HG03135 (cell line): ENCODE results near the gene LRIG1.

Experiments used
- ATAC-seq: cut with Tn5 transposase; IDR thresholded peaks from one replicate; pipeline ENCODE4 v1.9.1; 2021; ENCODE audit warnings: mild to moderate bottlenecking, moderate library complexity; ENCODE audit not compliant: unreplicated experiment

Gene LRIG1

GRCh38 chr3:66473692-66474091 is 27.1 kb downstream of the LRIG1 start:
- no peak for ATAC-seq

- ATAC-seq = no peak
These were observed 27.6 kb downstream of the LRIG1 start for GRCh38 chr3:66473181-66473580.

DNA sequence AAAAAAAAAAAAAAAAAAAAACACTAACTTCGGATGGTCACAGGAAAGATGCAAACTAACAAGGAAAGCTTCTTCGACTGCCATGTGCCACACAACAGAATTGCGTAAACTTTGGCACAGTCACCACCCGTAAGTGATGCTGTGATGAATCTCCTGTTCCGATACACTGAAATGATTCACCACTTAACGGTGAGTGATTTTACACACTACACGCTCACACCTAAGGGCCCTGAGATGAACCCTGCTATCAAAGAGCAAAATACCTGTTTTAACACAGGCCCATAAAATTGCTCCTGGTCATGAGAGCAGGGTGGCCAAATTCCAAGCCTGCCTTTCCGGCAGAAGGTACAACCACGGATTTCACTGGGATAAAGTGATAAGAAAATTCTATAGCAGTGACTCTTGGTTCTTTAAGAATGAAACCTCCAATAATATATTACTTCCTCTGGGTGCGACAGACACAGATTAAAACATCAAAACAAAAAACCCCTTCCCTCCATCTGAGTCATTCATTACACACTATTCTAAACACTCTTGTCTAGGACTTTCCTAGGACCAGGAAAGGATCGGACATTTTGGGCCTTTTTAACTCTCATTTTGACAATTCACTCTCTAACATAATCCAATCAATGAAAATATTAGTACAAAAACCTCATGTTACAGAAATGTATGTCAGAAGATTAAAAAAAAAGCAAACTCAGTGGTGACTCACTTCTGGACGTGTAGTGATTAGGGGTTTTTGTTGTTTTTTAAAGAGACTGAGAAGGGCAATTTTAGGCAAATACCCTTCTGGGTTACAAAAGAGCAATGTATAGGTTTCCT is 28.3 kb downstream of the LRIG1 start:
- ATAC-seq = peak; percentile 68

- no peak for ATAC-seq
These were observed 29.7 kb downstream of the LRIG1 start for GRCh38 chr3:66470956-66471686.

- ATAC-seq = no peak
These were observed 30.5 kb downstream of the LRIG1 start for GRCh38 chr3:66470285-66470684.

DNA sequence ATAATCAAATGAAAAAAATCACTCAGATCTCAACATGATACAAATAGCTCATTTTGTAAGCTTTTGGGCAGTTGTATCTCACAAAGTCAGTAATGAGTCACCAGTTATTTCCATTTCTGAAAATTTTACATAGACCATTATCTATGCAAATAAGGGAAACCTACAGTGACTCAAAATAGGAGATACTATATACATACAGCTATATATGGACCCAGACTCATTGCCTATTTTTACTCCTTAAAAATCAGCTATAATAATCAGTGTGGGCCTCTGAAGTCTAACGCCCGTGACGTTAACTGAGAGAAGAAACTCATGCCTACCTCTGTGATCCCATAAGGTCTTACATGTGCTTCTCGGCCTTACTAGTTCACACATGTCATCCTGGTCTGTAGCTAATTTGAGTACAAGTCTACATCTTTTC is 31.6 kb downstream of the LRIG1 start:
- peak; percentile 68 for ATAC-seq

DNA sequence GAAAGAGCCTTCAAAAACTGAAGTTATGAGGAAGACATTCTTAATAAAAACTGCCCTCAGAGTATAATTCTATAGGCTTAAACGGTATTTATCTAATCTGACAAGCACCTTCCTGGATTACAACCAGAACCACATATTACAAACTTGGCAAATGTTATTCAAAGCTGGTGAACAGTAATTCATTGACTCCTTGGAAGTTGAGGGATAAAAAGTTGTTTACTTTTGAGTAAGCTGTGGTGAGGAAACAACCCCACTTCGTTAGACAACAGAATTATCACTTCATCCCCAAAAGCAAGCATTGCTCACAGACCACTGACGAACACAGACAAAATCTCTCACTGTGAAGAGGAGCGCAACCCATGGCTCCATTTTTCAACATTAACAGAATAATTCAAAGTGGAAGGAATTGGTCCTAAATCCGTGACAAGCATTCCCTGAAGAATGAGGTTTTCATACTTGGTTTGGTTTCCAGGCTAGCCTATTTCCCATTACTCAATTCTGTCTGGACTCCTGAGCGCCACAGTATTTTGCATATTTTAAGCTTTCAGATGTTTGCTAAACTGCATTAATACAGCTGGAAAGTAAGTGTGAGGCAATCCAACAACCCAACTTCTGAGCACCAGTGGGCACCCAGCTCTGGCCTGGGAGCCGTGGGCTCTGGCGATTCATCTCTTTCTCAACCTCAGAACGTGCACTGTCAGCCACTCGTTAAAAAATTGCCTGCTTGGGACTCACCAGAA is 32.7 kb downstream of the LRIG1 start:
- ATAC-seq = no peak

DNA sequence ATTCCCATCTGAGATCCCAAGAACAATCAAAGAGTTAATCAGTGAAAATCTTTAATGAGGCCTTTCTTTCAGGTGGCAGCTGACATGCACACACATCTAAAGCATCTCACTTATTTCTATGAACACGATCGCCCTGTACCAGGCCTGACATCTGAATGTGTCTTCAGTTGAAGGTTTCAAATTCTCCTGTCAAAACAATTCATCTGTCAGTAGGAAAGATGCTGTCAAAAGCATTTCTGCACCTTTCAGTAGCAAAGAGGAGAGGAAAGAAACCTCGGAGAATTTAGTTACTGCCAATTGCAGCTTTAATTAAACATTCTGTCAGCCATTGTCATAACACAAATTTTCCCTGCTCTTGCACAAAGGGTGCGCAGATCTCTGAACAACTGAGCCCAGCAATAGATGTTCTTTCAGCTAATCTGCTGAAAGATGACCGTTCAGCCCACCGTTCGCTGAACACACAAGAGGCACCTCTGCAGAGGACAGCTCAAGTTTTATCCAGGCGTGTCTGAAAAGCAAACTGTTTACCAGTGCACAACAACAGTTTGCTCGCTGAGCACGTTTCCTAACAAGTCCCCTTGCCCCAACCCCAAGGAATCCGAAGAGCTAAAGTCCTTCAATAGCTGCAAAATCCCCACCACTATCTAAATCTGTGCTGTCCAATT is 34.1 kb downstream of the LRIG1 start:
- no peak for ATAC-seq

- no peak for ATAC-seq
These were observed 35.2 kb downstream of the LRIG1 start for GRCh38 chr3:66465587-66465986.

DNA sequence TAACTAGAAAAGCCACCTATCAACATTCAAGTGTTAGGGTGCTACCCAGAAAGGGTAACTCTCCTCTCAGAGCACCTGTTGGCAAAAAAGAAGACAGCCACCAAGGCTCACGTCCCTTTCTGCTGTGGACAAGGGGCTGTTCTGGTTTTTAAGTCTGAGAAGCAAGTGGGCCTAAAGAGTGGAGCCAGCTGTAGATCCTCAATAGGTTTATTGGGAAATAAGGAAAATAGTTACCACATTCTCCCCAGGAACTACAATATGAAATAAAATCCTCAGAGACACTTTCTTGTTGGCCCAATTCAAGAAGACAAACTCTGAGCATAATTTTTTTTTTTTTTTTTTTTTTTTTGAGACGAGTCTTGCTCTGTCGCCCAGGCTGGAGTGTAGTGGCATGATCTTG is 35.8 kb downstream of the LRIG1 start:
- ATAC-seq = no peak

DNA sequence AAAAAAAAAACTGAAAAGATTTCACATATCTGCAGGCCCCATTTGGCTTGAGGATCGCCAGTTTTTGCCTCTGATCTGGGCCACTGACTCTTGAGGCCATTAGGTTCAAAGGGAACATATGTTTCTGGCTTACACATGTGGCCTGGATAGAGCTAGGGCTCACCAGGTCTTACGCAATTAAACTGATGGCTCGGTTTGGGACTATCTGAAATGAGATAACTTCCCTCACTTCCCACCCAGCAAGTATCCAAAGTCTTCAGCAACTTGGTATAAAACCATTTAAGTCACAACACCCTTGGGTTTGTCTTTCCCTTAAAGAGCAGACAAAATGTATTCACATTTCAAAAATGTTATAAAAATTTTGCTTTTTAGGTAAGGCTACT is 36.3 kb downstream of the LRIG1 start:
- ATAC-seq = no peak

DNA sequence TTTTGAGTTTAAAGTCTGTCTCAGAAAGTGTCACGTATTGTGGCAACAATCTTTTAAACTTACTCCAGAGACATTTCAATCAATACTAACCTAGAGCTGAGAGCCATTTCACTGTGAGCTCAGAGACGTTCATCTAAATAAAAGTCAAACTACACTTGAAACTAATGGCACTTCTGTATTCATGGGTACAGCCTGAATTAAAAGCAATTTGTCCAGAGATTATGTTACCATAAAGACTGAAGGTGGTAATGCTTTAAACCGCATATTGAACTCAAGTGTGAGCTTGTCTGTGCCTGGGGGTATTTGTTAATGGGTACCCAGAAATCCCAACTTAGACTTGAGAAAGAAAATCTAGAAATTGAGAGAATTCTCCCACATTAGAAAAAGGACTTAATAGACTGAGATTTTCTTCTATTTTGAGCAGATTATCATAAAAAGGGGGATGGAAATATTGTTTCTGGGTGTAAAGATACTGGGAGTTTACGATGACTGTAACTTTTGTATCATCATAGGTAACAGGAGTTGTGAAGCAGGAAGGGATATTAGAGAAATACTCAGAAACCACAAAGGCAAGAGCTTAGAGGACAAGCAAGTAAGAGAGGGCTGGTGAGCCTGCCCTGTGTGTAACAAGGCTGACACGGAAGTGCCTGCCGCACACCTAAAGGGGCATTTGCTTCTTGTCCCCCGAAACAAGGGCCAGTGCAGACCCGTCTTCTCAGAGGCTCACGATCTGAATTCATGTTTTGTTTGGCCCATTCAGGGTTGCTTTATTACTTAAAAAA is 36.9 kb downstream of the LRIG1 start:
- ATAC-seq = no peak

GRCh38 chr3:66463054-66463631 is 37.7 kb downstream of the LRIG1 start:
- ATAC-seq = no peak

DNA sequence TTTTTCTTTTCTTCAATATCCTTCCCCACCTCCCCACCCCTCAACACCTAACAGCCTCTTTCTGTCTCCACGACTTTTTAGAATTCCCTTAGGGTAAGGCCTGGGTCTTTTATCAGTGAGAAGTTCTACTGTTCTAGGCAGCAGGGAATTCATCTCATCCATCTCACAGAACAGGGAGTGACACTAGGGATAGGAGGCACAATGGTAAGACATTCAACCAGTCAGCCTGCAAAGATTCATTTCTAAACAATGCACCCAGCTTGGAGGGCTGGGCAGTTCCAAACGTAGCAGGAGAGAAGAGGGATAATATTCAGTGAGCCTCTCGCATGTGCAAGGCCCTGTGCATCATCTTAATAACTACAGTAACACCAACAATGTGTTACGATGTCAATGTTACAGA is 43.6 kb downstream of the LRIG1 start:
- no peak for ATAC-seq

GRCh38 chr3:66456711-66457173 is 44.1 kb downstream of the LRIG1 start:
- no peak for ATAC-seq

DNA sequence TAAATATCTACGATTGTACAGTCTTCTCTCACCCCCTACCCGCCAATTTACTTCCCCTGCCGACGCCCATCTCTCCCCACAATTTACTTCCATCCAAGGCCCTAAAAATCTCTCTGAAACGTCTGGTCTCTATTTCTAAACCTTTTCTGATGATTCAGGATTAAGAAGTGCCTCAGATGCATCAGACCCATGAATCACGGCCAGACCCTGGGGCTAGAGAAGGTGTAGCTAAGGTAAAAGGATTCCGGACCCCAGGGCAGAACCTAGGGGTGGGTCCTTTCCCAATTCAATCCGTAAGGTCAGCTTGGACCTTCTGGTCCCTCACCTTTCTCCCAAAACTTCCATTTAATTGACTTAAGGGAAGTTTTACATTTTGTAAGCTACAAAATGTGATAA is 46.4 kb downstream of the LRIG1 start:
- ATAC-seq = no peak

DNA sequence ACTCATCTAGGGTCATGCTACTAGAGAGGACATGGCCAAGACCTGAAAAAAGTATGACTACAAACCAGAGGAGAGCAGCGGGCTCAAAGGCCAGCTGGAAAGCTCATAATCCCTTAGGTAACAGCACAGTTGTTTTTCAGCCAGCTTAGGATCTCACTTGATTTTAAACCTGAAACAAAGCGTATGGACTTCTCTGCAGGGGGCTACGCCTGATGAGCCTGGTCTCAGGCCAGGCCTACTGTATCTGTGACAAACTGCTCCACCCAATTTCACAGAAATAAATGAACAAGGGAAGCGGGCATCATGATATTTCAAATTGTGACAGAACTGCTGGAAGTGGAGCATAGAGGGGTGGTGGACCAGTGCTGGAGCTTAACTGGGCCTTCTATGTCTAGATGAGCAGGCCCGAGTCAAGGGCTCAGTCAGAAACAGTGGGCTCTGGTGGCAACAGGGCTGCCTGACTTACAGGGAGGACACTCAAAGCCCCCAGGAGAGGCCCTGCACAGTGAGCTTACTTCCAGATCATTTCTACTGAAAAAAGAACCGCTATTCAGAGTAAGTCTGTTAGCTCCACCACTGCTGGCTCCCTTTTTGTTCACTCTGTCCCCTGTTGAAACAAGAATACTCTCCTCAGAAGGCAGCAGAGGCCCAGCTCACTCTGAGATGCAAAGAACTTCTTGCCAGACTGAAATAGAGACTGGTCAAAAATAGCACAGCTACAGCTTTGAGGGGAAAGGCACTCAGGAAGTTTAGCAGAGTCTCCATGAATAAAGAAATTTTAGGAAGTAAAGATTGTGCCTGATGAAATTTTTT is 47.0 kb downstream of the LRIG1 start:
- no peak for ATAC-seq

DNA sequence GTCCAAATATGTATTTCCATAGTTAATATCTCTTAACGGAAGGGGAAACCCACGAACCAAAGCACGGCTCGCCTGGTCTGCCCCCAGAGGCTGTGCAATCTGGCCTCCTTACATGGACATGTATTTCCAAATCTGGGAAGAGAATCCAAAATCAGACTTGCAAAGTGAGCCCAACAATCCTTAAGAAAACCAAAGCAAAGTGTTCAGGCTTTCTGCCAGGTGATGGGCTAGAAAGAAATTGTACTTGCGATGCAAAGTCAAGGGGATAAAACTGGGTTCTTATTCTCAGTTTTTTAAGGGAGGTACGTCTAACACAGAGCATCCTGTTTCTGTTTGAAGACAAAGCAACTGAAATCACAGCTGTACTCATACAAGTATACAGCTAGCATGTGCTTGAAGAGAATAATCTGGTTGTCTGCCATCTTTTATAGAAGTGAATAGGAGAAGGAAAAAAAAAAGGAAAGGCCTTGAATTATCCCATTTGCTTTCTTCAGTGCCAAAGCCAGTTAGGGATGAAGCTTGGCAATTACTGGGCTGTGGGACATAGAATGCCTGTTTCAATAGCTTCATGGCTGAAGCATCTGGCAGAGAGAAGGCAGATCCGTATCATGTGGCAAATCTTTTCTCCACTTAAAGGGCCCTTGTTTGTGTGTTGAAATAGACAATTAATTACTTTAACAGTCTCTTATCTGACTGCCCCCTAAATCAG is 48.4 kb downstream of the LRIG1 start:
- no peak for ATAC-seq
